GM12891 (cell line): Measurements from ENCODE around the gene ATP2C1.

ENCODE experiments used
- POLR2A ChIP-seq: IDR thresholded peaks from 2 replicates; pipeline ENCODE4 v1.6.1; 2011; ENCODE audit warnings: low read depth, low read length, control low read depth
- POLR2AphosphoS5 ChIP-seq: IDR thresholded peaks from 2 replicates; pipeline ENCODE4 v1.6.1; 2011; ENCODE audit warnings: low read depth, low read length, control low read depth
- SPI1 ChIP-seq: IDR thresholded peaks from 2 replicates; pipeline ENCODE4 v1.6.1; 2011; ENCODE audit warnings: low read depth, low read length, control low read depth
- TAF1 ChIP-seq: IDR thresholded peaks from 2 replicates; pipeline ENCODE4 v1.6.1; 2011; ENCODE audit warnings: low read depth, low read length, control low read depth

- no peak for TF ChIP-seq POLR2A
- no peak for TF ChIP-seq TAF1
- no peak for TF ChIP-seq POLR2AphosphoS5
- no peak for TF ChIP-seq SPI1
Measured at GRCh38 chr3:130960139-130960795, 66.4 kb downstream of the ATP2C1 start.
